Measurements from ENCODE around the gene IL1RAPL1.
"Not testable (repeated sequence)": the region's sequence is repeated elsewhere in the genome, so short reads cannot be mapped to it uniquely, and the experiment has no call there.

The IL1RAPL1 gene

DNA sequence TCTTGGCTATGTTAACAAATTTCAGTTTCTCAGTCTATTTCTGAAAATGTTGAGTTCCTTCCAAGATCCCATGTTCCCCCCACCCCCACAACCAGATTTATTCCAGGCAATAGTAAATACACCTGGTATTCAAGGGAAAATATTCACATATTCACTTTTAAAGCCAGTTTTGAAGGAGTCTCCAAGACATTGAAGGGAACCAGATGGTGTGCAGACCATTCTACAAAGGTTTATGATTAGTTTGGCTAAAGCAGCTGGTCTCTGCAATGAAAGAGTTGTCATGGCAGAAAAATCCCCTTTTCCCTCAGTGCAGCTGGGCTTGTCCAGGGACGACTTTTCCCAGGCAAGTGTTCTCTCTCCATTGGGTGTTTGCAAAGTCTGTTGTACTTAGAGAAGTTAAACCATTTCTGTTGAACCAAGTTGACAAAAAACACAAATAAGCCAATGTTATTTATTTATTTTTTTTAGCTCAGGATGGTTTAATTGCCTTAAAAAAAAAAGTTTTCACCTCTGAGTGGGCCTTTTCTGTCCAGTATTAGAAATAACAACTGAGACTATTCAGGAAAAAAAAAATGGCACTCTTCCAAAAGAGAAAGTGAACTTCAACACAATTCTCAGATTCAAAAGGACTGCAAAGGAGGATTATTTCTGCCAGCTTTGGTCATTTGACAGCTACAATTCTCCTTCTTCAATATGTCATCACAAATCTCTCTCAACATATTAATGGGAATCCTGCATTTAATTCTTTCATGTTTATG, 410.6 kb downstream of the IL1RAPL1 start:
- no peak for DNase-seq

DNA sequence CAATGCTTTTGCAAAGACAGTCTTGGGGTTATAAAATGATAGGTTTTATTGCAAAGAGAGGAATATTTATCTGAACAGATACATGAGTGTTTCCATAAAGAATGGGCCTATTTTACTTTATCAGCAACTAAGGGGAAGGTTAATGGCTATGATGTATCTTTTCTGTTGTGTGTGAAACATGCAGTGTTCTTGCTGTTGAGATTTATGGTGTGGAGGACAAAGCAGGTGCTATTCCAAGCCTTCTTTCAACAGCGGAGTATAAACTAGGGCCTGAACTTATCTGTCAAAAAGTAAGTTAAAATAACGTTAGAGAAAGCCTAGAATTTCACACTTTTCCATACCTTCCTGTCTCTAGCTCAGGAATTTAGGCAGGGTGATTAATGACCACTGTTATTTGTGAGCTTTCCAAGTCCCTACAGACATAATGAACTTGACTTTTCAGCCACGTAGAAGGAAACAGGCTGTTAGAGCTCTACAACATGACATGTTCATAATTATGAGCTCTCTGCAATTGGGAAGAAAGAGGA, 411.4 kb downstream of the IL1RAPL1 start:
- no peak for DNase-seq

DNA sequence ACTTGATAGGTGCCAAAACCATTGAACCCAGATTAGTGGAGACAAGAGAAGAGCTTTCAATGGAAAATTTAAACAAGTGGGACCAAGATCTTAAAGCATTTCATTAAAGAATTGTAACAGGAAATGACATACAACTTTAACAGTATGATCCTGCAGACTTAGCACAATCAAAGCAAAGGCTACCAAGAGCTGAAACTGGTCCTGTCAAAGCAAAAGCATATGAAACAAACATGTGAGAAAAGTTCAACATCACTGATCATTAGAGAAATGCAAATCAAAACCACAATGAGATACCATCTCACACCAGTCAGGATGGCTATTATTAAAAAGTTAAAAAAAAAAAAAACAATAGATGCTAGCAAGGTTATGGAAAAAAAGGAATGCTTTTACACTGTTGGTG, 425.6 kb downstream of the IL1RAPL1 start:
- no peak for DNase-seq

DNA sequence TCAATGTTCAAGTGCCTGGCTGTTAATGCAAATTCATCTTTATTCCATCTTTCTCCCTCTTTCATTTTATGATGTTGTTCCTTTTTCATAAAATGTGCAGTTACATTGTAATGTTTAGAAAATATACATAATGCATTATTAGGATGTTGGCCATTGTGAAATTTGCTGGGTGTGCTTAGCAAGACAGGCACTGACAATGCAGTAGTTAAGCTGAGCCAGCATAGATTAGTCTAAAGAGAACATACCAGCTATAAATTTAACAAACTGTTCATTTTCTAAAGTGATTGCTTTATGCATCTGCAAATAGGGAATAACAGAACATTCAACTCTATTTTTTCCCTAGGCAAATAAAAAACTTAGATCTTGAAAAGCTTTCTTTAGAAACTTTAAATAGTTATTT, 436.0 kb downstream of the IL1RAPL1 start:
- DNase-seq = no peak

DNA sequence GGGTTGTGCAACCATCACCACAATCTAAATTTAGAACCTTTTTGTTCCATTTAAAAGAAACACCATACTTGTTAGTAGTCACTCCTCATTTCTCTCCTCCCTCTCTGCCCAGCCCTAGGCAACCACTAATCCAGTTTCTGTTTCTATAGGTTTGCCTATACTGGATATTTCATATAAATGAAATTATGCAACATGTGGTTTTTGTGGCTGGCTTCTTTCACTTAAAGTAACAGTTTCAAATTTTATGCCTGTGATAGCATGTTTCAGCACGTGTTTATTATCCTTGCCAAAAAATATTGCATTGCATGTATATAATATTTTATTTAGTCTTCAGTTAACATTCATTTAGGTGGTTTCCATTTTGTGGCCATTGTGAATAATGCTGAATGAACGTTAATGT, 437.6 kb downstream of the IL1RAPL1 start:
- DNase-seq = peak; percentile 84

DNA sequence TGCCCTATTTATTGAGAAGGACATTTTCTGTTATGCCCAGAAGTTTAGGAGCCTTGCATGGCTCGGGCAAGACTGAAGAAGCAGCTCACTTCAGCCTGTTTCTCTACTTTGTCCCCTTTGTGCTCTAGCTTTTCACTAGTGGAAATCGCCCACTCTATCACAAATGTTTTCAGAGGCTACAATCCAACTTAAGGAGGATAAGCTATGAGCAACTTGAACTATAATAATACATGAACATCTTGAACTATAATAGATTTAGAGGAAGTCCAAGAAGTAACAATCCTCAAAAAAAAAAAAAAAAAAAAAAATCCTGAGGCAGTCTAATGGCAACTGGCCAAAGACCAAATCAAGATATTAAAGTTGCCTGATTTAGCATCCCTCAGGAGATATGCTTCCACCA, 452.3 kb downstream of the IL1RAPL1 start:
- DNase-seq = no peak

DNA sequence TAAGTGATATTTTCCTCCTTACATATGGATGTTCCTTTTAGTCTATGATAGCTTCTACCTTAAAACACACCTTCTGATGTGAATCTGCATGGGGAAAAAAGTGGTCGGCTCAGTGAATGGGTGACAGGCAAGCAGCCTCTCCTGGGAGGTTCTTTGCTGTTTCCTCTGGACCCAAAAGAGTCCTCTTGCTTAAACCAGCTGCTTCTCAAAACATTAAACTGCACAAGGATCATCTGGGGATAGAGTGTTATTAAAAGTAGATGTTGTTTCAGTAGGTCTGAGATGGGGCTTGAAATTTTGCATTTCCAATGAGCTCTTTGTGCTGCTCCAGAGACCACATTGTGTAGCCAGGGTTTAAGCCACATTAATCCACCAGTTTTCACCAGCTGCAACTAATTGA, 452.9 kb downstream of the IL1RAPL1 start:
- no peak for DNase-seq

DNA sequence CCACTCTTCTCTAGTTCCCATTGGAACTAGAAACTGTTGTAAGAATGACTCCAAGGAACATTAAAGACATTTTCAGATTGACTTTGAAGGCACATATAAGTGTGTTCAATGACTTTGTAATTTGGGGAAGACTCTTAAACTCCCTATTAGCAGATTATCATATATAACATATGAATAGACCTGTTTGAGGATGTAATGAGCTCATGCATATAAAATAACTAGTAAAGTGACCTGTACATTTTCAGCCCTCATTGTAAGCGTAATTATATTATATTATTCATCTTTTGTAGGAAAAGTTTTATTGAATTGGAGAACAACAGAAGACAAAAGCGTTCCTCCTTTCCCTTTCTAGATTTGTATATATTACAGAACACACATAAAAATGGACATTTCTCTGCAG, 455.1 kb downstream of the IL1RAPL1 start:
- DNase-seq = no peak

DNA sequence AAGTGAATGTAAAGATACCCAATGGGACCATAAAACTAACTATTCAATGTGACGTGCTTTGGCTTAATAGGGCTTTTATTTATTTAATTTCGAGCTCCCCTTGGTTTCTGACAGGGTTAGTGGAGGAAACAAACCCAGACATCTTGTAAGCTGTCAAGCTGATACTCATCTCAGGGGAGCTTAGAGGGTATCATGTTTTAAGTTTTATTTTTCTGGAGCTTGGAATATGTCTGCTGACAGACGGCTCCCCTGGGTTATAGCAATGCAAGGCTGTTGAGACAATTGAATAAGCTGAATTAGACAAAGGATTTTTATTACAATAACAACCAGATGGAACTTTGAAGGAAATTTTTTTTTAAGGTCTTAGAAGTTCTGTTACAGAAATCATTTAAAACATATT, 456.5 kb downstream of the IL1RAPL1 start:
- no peak for DNase-seq

DNA sequence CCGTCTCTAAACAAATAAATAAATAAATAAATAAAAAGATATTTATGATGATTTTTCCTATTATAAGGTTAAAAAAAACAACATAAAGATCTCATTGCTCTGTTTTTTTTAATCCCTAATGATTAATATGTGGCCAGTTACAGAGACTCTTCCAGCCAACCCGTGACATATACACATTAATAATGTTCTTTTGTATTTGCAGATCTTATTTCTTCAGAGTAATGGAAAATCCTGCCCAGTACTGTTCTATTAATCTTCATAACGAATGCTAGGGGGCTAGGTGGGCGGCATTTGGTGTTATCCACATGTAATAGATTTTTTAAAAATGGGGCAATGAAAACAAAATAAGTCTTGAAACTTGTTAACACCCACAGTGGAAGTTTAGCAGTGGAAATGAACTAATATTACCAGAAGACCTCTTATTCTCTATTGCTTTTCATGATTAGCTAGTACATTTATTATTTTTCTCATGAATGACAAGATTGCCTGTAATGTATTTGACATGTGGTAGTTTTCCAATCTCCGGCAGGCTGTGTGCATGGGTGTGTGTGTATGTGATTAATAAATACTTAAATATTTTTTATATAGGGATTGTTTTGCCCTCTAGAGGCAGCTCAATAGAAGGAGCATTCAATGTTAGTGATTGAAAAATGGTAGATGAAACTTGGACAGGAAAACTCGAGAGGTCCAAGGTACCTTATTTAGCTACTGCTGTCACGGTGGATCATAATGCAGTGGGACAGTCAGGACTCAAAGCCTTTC, 457.4 kb downstream of the IL1RAPL1 start:
- DNase-seq = peak; percentile 19

DNA sequence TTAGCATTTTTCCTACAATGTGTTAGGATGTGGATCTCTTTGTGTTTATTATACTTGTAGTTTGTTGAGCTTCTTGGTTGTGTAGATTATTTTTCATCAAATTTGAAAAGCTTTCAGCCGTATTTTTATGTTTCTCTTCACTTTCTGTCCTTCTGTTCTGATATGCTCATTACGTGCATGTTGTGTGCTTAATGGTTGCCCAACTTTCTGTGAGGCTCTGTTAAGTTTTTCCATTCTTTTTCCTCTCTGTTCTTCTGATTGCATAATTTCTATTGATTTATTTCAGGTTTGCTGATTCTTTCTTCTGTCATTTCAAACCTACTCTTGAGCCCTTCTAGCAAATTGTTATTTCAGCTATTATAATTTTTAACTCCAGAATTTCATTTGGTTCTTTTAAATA, 478.2 kb downstream of the IL1RAPL1 start:
- no peak for DNase-seq

DNA sequence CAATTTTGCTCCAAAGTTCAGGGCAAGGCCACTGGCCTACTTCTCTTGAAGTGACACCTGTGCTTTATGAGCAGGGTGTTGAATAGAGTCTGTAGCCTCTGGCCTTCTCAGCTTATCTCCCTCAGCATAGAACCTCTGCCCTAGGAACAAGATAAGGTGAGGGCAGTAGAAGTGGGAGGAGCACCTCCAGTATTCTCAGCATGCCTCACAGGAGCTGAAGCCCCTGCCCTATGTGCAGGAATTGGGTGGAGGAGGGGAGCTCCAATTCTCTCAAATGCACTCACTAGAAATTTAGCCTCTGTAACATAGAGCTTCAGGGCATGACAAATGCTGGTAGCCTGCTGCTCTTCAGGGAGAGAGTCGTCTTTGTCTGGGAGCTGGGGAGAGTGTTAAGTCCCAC, 479.3 kb downstream of the IL1RAPL1 start:
- DNase-seq = no peak

DNA sequence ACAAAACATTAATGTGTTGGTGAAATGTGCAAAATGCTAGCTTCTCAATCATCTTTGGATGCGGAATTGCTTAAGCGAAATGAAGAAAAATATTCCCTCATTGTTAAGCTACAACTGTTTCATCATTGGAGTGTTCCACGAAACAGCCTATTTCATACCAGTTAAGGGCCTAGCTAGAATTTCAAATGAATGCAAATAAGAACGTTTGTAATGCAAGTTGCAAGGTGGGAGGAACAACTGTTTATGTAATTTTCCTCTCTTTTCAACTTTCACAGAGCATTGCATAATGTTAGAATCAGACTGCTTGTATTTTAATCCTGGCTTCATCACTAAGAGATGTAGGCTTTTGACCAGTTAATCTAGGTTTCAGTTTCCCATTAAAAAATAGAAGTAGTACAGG, 480.1 kb downstream of the IL1RAPL1 start:
- DNase-seq = no peak

DNA sequence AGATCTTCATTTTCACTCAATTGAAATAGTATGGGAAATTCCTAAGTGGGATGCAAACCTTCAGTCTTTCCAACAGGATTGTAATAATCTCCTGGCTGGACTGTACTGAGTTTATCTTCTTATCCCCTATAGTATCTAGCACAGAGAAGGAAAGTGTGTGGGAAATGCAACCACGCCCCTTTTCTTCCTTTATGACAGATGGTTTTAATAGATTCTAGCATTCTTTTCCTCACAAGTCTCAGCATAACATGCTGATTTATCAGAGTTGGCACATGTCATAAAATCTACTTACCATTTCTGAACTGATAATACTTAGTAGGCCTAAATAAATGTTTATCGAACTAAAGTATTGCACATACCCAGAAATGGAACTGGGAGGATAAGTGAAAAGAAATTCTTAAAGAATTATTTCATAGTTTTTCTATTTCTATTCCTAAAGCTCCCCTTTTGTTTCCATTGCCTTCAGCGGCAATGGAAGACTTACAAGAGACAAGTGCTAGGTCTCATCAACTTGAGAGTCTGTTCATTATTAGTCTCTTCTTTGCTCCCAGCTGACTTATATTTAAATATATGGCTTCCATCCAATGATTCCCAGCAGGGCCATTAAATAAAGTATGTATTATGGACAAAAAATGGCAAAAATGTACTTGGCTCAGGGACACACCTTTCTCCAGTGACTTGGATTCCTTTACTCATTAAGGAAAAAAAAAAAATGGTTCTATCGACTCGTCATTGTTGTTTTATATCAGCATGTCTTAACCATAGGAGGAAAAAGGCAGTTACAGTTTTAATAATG, 484.5 kb downstream of the IL1RAPL1 start:
- DNase-seq = no peak

DNA sequence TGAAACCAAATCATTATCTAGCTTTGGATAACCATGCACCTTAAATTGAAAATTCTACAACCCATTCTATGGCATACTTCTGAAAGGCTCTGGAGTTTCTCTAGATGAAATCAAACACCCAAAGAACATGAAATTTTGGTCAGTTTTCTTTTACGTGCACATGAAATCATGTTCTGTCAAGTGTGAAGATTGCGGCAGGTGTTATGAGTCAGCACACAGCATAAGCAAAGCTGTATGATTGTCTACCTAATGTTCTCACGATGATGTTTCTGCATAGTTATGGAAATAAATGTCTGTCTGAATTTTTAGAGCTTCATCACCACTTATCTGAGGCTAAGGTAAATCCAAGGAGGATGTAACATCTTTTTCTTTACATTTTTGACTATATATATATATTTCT, 495.3 kb downstream of the IL1RAPL1 start:
- DNase-seq = no peak

DNA sequence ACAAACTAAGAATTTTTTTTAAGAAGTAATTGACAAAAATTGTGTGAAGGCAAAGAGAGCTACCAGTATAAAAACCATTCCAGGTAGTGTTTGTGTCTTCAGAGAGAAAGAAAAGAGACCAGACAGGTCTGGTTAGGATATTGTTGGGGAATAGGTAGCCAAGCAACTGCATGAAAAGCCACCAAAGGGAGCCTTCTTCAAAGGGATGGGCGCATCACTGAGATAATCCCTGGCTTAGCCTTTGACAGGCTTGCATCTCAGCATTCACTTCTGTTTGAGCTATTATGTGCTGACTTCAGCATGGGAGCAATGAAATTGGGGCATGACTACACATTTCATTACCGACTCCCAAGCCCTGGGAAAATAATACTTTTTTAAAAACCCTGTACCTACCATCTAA, 496.6 kb downstream of the IL1RAPL1 start:
- no peak for DNase-seq

DNA sequence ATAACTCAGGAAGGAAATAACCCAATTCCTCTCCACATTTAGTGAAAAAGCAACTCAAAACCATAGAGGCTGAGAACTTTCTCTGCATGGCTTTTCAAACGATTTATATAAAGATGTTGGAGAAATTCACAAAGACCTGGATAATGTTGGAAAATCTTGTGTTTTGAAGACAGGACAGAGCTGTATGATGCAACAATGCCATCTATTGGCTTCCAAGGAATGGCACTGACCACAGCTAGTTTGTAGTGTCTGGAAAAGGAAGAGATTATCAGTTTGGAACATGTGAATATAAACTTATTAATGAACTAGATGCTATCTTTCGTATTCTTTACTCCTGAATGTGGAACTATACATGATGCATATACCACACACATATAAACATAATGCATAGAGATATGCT, 503.6 kb downstream of the IL1RAPL1 start:
- peak; percentile 18 for DNase-seq

DNA sequence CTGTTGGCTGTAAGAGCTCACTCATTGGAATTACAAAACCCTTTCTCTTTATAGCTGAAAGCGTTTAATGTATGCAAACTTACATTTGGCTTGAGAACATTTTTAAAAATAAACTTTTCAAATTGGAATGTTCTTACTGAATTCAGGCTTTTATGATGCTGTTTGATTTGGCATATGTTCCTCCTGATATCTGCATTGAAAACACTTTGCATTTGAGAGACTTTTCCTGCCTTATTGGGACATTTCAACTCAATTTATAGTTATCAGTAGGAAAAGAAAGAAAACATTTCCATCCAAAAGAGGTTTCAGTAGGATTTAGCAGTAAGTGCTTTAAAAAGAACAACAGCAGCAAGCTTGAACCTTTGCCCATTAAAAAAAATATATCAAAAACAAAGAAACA, 520.0 kb downstream of the IL1RAPL1 start:
- no peak for DNase-seq

DNA sequence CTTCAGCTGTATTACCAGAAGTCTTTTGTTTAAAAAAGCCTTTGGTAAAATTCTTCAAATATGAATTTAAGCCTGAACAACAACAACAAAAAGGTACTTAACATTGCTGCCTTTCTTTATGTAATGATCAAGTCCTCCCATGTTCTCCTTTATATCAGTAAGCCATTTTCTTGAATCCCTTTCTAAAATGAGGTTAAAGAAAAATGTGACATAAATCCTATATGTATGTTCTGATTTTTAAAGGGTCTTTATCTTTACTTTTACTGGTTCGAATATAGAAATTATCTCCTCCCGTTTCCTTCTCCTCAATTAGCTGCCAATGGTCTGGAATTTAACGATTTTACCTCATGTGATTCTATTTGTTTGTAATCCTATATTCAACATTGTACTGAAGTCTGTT, 522.8 kb downstream of the IL1RAPL1 start:
- DNase-seq = peak; percentile 2

DNA sequence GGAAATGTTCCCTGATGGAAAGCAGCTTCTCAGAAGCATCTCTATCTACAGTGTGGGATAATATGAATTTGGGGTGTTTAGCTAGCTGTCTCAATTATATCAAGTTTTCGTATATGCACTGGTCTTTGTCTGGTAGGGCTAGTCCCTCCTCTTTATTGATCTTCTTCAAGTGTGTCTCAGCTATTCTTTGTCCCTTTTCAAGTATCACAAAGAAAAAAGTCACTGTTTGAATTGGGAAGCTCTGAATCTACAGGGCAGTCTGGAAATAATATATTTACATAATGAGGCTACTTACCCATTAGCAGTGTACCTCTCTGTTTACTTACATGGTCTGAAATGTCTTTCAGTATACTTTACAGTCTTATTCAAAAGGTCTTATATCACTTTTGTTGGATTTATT, 526.0 kb downstream of the IL1RAPL1 start:
- DNase-seq = no peak

DNA sequence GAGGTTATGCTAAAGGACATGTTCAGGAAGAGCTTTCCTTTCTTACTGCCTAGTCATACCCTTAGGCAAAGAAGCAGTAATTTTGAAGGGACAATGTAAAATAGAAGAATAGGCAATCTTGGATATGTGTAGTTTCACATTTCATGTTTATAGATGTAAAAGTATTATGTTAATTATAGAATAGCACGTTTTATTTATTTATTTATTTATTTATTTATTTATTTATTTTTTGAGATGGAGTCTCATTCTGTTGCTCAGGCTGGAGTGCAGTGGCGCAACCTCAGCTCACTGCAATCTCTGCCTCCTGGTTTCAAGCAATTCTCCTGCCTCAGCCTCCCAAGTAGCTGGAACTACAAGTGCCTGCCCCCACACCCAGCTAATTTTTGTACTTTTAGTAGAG, 535.6 kb downstream of the IL1RAPL1 start:
- not testable (repeated sequence) for DNase-seq

DNA sequence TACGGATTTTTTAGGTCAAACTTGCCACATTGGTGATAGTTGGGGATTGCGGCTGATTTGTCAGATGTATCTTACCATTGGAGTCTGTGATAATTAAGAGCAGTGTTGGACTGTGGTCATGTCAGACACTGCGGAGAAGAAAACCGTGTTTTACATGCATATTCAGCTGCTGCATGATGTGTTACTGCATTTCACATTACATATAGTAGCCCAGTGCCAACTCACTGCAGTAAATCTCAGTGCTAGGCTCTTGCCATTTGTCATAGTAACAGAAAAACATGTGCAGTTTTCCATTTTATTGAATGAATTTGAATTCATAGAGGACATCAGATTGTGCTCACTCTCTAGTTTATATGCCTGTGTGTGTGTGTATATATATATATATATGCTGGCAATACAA, 543.7 kb downstream of the IL1RAPL1 start:
- no peak for DNase-seq

DNA sequence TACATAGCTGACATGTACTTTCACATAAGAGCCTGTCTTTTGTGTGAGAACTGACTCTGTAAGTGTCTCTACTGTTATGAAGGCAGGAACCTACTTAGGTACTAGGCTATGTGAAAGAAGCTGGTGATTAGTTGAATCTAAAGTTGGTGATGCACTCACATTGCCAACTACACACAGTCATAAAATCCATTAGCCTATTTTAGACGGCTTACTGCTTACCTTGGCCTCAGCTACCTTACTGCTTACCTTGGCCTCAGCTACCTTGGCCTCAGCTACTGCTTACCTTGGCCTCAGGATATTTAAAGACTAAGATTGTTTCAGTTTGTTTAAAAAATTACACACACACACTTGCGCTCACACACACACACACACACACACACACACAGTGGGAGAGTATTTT, 549.7 kb downstream of the IL1RAPL1 start:
- DNase-seq = no peak

DNA sequence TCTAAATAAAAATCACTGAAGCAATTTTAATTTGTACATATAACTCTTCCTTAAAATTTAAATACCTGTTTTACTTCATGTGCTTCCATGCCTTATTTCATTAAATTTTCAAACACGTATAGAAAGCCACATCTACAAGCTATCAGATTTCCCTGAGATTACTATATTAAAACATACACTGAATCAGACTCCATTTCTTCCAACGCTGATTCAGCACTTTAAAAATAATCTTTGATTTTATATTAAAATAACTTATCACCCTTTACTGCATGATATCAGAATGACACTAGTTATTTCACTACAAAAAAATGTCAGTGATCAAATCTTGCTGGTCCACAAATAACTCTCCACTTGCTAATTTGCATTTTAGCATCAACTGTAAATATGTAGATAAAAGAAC, 550.8 kb downstream of the IL1RAPL1 start:
- no peak for DNase-seq

Measured in OCI-M1 (cell line).